Central memory CD8-positive, alpha-beta T cell (primary cell): ENCODE measurements around the gene FCRLB.
"Not testable (repeated sequence)": the region's sequence is repeated elsewhere in the genome, so short reads cannot be mapped to it uniquely, and the experiment has no call there.

Experiments used
- ATAC-seq: fragments of 150-1000 bp; cut with Tn5 transposase; replicated peaks from 2 replicates; pipeline ENCODE4 v1.10.0; 2022; ENCODE audit warnings: mild to moderate bottlenecking, moderate FRiP score, moderate number of reproducible peaks; ENCODE audit not compliant: poor library complexity, severe bottlenecking; ENCODE audit errors: extremely low read depth
- DNase-seq, 2 donors: peaks; one replicate each; pipeline ENCODE4 v3.0.0; 2021; ENCODE audit warnings: low spot score in 2 of 2
- H3K27ac Mint-ChIP-seq: one replicate; pipeline ENCODE4 v1.8.0; 2022; ENCODE audit warnings: low read depth, mild to moderate bottlenecking, moderate library complexity, mixed read lengths
- H3K27me3 Mint-ChIP-seq: one replicate; pipeline ENCODE4 v1.8.0; 2022; ENCODE audit warnings: mixed read lengths
- H3K36me3 Mint-ChIP-seq: one replicate; pipeline ENCODE4 v1.8.0; 2022; ENCODE audit warnings: mild to moderate bottlenecking, moderate library complexity, mixed read lengths; ENCODE audit not compliant: insufficient read depth
- H3K4me1 Mint-ChIP-seq: one replicate; pipeline ENCODE4 v1.8.0; 2022; ENCODE audit warnings: mixed read lengths
- H3K4me3 Mint-ChIP-seq: one replicate; pipeline ENCODE4 v1.8.0; 2022; ENCODE audit warnings: mild to moderate bottlenecking, moderate library complexity, mixed read lengths
- H3K9me3 Mint-ChIP-seq: one replicate; pipeline ENCODE4 v1.8.0; 2022; ENCODE audit warnings: mixed read lengths

Gene FCRLB

DNA sequence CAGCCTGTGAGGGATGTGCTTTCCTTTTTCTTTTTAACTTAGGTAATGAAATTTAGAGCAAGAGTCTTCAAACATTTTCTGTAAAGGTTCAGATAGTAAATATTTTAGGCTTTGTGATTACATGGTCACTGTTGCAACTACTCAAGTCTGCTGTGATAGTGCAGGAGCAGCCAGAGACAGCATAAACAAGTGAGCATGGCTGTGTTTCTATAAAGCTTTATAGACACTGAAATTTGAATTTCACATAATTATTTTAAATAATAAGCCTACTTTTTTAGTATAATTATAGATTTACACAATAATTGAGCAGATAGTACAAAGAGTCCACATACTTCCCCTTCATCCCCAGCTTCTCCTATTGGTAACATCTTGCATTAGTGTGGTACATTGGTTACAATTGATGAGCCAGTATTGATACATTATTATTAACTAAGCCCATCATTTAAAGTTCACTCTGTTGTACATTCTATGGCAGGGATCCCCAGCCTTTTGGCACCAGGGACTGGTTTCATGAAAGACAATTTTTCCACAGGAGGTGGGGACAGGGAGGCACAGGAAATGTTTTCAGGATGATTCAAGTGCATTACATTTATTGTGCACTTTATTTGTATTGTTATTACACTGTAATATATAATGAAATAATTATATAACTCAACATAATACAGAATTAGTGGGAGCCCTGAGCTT is 47.8 kb downstream of the FCRLB start:
- Mint-ChIP-seq H3K27ac (no peak overlapping the region), H3K9me3 (no peaks in the 10 kb centered on the region), H3K4me1 (peaks cover 23% of the 10 kb centered on the region), H3K36me3 (peaks cover 10% of the 10 kb centered on the region), H3K4me3 (no peak overlapping the region), H3K27me3 (no peaks in the 10 kb centered on the region)
- no peak for ATAC-seq
- no peak for DNase-seq

DNA sequence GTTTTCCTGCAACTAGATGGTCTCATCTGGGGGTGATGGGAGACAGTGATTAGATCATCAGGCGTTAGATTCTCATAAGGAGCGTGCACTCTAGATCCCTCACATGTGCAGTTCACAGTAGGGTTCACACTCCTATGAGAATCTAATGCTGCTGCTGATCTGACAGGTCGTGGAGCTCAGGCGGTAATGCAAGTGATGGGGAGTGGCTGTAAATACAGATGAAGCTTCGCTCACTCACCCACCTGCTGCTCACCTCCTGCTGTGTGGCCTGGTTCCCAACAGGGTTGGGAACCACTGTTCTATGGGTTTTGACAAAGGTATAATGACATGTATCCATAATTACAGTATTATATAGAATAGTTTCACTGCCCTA is 48.3 kb downstream of the FCRLB start:
- not testable (repeated sequence) for H3K36me3 Mint-ChIP-seq, DNase-seq, H3K9me3 Mint-ChIP-seq, H3K27me3 Mint-ChIP-seq, H3K4me3 Mint-ChIP-seq, ATAC-seq, H3K27ac Mint-ChIP-seq
- H3K4me1 Mint-ChIP-seq: peaks cover 23% of the 10 kb centered on the region

DNA sequence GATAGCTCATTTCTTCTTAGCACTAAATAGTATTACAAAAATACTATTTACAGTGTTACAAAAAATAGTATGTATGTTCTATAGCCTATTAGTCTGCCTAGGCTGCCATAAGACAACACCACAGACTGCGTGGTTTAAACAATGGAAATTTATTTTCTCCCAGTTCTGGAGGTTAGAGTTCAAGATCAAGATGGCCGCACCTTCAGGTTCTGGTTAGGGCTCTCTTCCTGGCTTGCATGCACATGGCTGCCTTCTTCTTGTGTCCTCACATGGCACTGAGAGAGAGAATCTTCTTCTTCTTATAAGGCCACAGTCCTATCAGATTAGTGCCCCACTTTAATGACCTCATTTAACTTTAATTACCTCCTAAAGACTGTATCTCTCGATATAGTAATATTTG is 48.9 kb downstream of the FCRLB start:
- Mint-ChIP-seq H3K36me3 (peaks cover 10% of the 10 kb centered on the region), H3K4me3 (no peak overlapping the region), H3K4me1 (peaks cover 23% of the 10 kb centered on the region), H3K27ac (no peak overlapping the region), H3K27me3 (no peaks in the 10 kb centered on the region), H3K9me3 (no peaks in the 10 kb centered on the region)
- ATAC-seq (no peak), DNase-seq (no peak)

DNA sequence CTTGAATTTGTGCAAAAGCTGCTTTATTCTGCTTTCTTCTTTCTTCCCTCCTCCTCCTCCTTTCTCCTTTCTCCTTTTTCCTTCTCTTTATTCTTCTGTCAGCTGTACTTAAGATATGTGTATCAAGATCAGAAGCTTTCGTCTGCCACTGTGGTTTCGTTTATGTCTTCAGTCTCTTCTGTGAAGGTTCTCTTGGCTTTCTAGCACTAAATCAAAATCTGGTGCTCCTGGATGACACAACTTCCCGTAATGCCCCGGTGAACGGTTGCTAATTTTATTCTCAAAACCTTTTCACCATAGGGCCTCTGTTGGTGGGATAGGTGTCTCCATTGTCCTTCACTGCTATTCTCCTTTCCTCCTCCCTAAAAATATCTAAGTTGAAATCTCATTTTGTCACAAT is 49.8 kb downstream of the FCRLB start:
- Mint-ChIP-seq H3K9me3 (no peaks in the 10 kb centered on the region), H3K27ac (no peak overlapping the region), H3K4me3 (no peak overlapping the region), H3K36me3 (peaks cover 7% of the 10 kb centered on the region), H3K4me1 (peaks cover 22% of the 10 kb centered on the region), H3K27me3 (no peaks in the 10 kb centered on the region)
- no peak for ATAC-seq
- DNase-seq: no peak

DNA sequence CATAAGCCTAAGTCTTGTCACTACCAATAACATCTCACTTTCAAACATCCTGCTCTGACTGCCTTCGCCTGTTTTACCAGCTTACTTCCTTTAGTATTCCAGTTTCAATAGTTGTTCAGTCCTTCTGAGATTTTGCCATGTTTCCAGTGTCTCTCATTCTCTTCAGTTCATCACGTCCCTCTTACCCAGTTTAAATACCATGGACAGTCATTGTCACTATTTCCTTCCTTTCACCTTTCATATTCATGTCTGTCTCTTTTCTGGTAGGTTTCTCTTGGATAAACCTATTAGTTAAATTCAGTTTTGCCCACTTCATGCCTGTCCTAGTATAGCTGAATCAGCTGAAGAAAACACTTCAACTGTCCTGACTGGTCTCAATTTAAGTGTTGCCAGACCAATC is 50.6 kb downstream of the FCRLB start:
- no peak for ATAC-seq
- no peak for DNase-seq
- no peak overlapping the region for H3K27ac Mint-ChIP-seq
- no peaks in the 10 kb centered on the region for H3K27me3 Mint-ChIP-seq
- no peaks in the 10 kb centered on the region for H3K9me3 Mint-ChIP-seq
- peaks cover 14% of the 10 kb centered on the region for H3K4me1 Mint-ChIP-seq
- H3K4me3 Mint-ChIP-seq: no peak overlapping the region
- no peaks in the 10 kb centered on the region for H3K36me3 Mint-ChIP-seq

DNA sequence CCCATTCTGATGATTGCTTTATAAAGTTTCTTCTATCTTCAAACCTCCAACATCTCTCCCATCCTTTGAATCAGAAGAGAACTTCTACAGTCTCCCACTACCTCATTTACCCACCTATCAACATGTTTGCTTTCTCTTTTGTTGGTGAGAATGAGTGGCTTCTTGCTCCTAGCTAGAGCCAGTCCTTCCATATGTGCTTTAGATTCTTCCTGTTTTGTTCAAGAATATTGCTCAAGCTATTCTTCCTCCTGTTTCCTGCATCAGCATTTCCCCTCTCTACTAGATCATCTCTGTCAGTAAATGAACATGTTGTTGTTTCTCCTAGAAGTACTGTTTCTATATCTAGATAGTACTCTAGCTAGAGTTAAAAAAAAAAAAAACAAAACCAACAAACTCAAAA is 51.1 kb downstream of the FCRLB start:
- no peak overlapping the region for H3K27ac Mint-ChIP-seq
- DNase-seq (no peak), ATAC-seq (no peak)
- no peaks in the 10 kb centered on the region for H3K36me3 Mint-ChIP-seq
- no peaks in the 10 kb centered on the region for H3K9me3 Mint-ChIP-seq
- no peak overlapping the region for H3K4me3 Mint-ChIP-seq
- no peaks in the 10 kb centered on the region for H3K27me3 Mint-ChIP-seq
- peaks cover 11% of the 10 kb centered on the region for H3K4me1 Mint-ChIP-seq

DNA sequence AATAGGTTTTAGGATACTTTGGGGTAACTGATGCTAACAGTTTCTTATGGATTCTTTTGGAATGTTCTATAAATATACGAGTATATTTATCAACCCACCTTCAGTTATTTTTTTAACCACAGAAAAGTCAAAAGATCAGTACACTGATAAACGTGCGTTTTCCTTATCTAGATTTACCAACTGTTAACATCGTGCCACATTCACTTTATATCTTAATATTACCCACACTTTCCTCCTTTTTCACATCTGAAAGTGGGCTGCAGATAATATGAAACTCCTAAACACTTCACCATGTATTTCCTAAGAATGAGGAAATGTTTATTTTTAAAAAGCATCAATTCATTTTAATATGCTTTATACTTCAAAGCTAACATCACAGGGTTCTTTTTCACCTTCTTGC is 52.4 kb downstream of the FCRLB start:
- peaks cover 1% of the 10 kb centered on the region for H3K36me3 Mint-ChIP-seq
- ATAC-seq (no peak), DNase-seq (no peak)
- peaks cover 11% of the 10 kb centered on the region for H3K4me1 Mint-ChIP-seq
- no peak overlapping the region for H3K4me3 Mint-ChIP-seq
- H3K27me3 Mint-ChIP-seq: no peaks in the 10 kb centered on the region
- no peaks in the 10 kb centered on the region for H3K9me3 Mint-ChIP-seq
- H3K27ac Mint-ChIP-seq: no peak overlapping the region

DNA sequence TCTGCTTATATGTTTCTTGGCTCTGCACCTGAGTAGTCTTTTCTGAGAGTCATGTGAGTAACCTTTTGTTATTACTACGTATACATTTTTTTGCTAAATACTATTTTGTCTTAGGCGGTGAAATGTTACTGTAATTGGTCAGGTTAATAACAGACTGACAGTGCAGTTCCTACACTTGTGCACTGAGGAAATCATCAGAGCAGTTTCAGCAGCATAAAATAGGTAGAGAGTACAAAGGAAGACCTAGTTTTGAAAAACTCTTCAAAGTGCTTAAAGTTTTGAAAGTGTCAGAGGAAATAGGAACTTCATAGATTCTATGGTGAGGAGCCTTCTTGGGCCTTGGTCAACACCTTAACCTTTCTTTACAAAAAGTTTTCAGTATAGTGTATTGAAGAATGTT is 55.9 kb downstream of the FCRLB start:
- no peak overlapping the region for H3K4me3 Mint-ChIP-seq
- H3K4me1 Mint-ChIP-seq: no peaks in the 10 kb centered on the region
- no peaks in the 10 kb centered on the region for H3K9me3 Mint-ChIP-seq
- no peaks in the 10 kb centered on the region for H3K27me3 Mint-ChIP-seq
- no peak for ATAC-seq
- no peak for DNase-seq
- peaks cover 20% of the 10 kb centered on the region for H3K36me3 Mint-ChIP-seq
- no peak overlapping the region for H3K27ac Mint-ChIP-seq
